ENCODE data around the gene EVL. TPM values are rescaled to one million over a fixed set of nuclear protein-coding genes. Genes with fewer than 3 reads are reported as not detected.
"Not testable (repeated sequence)": the region's sequence is repeated elsewhere in the genome, so short reads cannot be mapped to it uniquely, and the experiment has no call there.

Gene EVL
- polyA plus RNA-seq, 12 donors: 51.9 to 142 (median 62.9) TPM; not detected in 1

DNA sequence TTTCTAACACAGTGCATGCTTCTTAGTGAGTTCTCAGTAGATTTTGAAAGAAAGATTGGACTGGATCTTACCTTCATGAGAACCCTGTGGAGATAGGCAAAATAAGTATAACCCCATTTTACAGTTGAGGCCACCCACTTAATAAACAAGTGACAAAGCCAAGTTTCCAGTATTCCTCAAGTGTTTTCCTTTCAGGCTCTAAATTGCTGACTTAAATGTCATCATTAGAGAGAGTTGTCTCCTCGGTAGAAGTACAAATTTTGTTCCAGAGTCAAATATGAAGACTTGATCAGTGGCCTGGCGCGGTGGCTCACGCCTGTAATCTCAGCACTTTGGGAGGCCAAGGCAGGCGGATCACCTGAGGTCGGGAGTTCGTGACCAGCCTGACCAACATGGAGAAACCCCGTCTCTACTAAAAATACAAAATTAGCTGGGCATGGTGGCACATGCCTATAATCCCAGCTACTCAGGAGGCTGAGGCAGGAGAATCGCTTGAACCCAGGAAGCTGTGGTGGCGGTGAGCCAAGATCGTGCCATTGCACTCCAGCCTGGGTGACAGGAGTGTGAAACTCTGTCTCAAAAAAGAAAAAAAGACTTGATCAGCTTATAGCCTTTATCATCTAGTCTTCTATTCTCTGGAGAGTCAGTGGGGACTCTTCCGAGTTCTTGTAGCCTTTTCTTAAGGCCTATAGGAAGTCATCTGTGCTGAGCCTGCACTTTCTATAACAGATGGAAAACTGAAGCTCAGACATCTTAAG lies 708 bp upstream of the EVL start:
- not testable (repeated sequence) for DNase-seq

GRCh38 chr14:100065942-100066574 lies 836 bp downstream of the EVL start:
- no peak for DNase-seq

- DNase-seq: no peak
Observed at GRCh38 chr14:100066962-100067361, 1.7 kb downstream of the EVL start.

GRCh38 chr14:100067481-100067880 lies 2.3 kb downstream of the EVL start:
- DNase-seq: no peak

- DNase-seq: no peak
Observed at GRCh38 chr14:100067971-100068959, 3.0 kb downstream of the EVL start.

- no peak for DNase-seq
Observed at GRCh38 chr14:100069161-100069800, 4.1 kb downstream of the EVL start.

DNA sequence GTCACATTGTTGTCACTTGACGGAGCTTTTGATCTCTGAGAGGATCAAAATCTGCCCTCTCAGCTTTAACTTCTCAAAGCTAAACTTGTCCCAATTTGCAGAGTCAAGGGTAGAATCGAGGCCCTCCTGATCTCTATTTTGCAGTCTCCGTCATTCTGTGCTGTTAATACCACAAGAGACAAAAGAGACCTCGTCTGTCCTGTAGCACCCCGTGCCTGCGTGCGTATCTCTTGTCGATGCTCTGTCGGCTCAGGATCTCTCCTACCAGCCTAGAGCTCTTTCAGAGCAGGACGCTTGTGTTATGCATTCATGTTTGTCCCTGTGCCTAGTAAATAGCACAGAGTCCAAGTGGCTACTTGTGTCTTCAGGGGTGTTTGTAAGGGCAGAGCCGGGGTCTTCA lies 5.1 kb downstream of the EVL start:
- no peak for DNase-seq

DNA sequence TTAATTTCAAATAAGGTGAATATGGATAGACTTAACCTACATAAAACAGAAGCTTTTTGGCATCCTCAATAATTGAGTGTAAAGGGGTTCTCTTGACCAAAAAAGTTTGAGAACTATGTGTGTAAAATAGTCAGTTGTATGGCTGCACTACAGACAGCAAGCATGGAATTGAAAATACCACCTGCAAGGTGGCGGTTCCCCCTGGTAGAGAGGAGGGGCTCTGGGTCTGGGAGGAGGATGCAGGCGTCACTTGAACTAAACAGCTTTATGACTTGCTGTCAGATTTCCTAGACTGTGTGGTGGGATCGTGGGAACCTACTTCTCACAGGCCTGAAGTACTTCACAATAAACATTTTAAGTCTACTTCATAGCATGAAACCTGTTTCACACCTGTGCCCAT lies 6.3 kb downstream of the EVL start:
- DNase-seq: no peak

GRCh38 chr14:100072783-100073346 lies 7.6 kb downstream of the EVL start:
- no peak for DNase-seq

GRCh38 chr14:100073576-100074430 lies 8.6 kb downstream of the EVL start:
- DNase-seq: no peak

DNA sequence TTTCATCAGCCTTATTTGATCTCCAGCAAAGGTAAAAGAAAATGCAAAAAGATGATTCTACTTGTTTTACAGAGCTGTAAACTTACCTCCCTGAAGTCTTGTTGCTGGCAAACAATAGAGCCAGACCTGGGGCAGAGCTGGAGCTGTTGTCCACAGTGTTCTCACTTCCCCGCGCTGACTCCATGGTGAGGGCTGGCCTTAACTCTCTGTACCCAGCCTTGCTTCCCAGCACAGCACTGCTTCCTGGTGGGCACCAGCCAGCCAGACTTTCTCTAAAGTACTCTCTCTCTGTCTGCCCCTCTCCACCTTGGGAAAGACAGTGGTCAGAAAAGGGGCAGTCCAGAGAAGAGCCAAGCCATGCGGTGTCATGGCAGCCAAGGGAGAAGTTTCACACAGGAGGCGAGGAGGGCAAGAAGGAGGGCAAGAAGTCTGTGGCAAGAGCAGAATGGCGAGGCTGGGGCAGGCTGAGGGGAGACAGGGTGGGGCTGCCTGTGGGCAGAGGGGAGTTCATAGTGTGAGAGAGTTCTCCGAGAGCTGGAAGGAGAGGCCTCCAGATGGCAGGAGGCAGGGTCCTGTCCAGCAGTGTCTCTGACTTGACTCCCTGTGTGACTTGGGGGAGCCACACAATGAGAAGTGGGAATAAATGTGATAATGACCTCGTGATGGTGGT lies 9.3 kb downstream of the EVL start:
- DNase-seq: no peak

GRCh38 chr14:100075681-100076080 lies 10.5 kb downstream of the EVL start:
- no peak for DNase-seq

- no peak for DNase-seq
Observed at GRCh38 chr14:100076133-100076532, 10.9 kb downstream of the EVL start.

GRCh38 chr14:100076606-100077005 lies 11.4 kb downstream of the EVL start:
- DNase-seq: no peak

DNA sequence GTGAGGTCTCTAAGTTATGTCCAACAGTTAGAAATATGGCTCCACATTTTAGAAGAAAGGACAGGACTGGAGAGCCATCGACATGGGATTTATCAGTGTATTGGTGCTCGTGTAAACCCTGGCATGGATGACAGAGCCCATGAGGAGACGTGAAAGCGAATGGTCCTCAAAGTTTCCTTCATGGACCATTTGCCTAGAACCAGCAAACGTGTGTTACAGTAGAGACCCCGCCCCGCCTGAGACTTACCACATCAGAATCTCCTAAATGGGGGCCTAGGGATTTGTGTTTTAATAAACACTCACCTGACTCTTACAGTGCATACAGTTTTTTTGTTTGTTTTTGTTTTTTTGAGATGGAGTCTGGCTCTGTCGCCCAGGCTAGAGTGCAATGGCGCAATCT lies 12.2 kb downstream of the EVL start:
- no peak for DNase-seq

DNA sequence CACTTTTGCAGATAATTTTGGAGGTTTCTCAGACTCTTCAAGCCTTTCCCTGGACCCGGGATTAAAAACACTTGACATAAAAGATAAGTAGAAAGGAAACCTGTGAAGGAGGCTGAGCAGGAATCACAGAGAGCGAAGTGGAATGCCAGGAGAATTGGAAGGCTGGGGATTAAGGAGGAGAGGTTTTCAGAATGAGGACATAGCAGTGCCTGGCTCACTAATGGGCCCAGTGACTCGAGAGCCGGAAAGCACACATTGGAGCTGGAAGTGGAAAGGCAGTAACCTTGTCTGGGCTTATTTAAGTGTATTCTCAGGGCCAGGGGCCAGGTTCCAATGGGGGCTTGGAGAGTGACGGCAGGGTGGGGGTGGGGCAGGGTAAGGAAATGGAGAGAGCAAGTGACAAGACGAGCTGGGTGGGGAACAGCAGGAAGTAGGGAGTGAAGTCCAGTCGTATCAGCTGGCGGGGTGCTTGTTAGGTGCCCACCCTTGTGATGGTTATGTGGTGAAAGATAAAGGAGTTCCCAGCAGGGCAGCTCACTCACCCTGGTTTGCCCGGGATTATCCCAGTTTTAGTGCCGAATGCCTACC lies 13.1 kb downstream of the EVL start:
- DNase-seq: no peak

GRCh38 chr14:100078997-100079725 lies 13.9 kb downstream of the EVL start:
- DNase-seq: peak; percentile 36

DNA sequence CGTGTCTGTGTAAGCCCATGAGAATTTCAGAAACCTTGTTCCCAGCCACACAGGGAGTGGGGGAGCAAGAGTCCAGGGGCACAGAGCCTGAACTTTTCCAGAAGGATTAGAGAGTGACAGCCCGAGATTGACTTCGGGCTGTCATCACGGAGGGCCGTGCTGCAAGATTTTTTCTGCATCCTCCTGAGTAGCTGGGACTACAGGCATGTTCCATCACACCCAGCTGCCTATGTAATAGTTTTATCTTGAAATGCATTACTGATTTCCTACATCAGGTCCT lies 14.4 kb downstream of the EVL start:
- no peak for DNase-seq

GRCh38 chr14:100080206-100080605 lies 15.0 kb downstream of the EVL start:
- no peak for DNase-seq
